Central memory CD8-positive, alpha-beta T cell (primary cell): ENCODE measurements around the gene DYNC1LI1.

Experiments used
- ATAC-seq: fragments of 150-1000 bp; cut with Tn5 transposase; replicated peaks from 2 replicates; pipeline ENCODE4 v1.10.0; 2022; ENCODE audit warnings: mild to moderate bottlenecking, moderate FRiP score, moderate number of reproducible peaks; ENCODE audit not compliant: poor library complexity, severe bottlenecking; ENCODE audit errors: extremely low read depth
- DNase-seq, 2 donors: peaks; one replicate each; pipeline ENCODE4 v3.0.0; 2021; ENCODE audit warnings: low spot score in 2 of 2
- H3K27ac Mint-ChIP-seq: one replicate; pipeline ENCODE4 v1.8.0; 2022; ENCODE audit warnings: low read depth, mild to moderate bottlenecking, moderate library complexity, mixed read lengths
- H3K27me3 Mint-ChIP-seq: one replicate; pipeline ENCODE4 v1.8.0; 2022; ENCODE audit warnings: mixed read lengths
- H3K36me3 Mint-ChIP-seq: one replicate; pipeline ENCODE4 v1.8.0; 2022; ENCODE audit warnings: mild to moderate bottlenecking, moderate library complexity, mixed read lengths; ENCODE audit not compliant: insufficient read depth
- H3K4me1 Mint-ChIP-seq: one replicate; pipeline ENCODE4 v1.8.0; 2022; ENCODE audit warnings: mixed read lengths
- H3K4me3 Mint-ChIP-seq: one replicate; pipeline ENCODE4 v1.8.0; 2022; ENCODE audit warnings: mild to moderate bottlenecking, moderate library complexity, mixed read lengths
- H3K9me3 Mint-ChIP-seq: one replicate; pipeline ENCODE4 v1.8.0; 2022; ENCODE audit warnings: mixed read lengths

DYNC1LI1 gene

DNA sequence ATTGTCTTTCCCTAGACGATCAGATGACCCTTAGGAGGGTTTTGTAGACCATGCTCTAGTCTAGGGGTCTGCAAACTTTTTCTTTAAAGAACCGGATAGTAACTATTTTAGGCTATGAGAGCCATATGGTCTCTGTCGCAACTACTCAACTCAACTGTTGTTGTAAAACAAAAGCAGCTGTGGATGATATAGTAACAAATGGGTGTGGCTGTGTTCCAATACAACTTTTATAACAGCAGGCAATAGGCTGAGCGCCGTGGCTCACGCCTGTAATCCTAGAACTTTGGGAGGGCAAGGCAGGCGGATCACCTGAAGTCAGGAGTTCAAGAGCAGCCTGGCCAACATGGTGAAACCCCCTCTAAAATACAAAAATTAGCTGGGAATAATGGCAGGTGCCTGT lies 61.9 kb downstream of the DYNC1LI1 start:
- no peaks in the 10 kb centered on the region for H3K9me3 Mint-ChIP-seq
- H3K36me3 Mint-ChIP-seq, result no peaks in the 10 kb centered on the region
- H3K4me3 Mint-ChIP-seq, result no peak overlapping the region
- ATAC-seq (no peak), DNase-seq (no peak)
- H3K4me1 Mint-ChIP-seq, result no peaks in the 10 kb centered on the region
- no peak overlapping the region for H3K27ac Mint-ChIP-seq
- no peaks in the 10 kb centered on the region for H3K27me3 Mint-ChIP-seq

- Mint-ChIP-seq H3K27ac (no peak overlapping the region), H3K27me3 (no peaks in the 10 kb centered on the region), H3K9me3 (no peaks in the 10 kb centered on the region), H3K4me1 (peaks cover 14% of the 10 kb centered on the region), H3K4me3 (no peak overlapping the region), H3K36me3 (peaks cover 7% of the 10 kb centered on the region)
- DNase-seq (no peak), ATAC-seq (no peak)
Observed at GRCh38 chr3:32506466-32506865, 64.2 kb downstream of the DYNC1LI1 start.

DNA sequence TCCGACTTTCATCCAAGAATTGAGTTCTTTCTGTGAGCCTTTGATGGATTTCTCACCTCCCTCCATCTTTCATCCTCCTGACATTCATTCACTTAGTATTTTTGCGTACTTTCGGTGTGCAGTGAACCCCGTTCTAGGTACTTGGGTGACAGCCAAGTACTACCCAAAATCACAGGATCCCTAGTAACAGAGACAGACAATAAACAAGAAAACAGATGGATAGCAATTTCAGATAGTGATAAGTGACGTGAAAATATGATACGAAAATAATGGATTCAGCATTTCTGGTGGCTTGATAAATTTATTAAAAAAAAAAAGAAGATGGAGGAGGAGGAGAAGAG lies 67.7 kb downstream of the DYNC1LI1 start:
- peaks cover 17% of the 10 kb centered on the region for H3K36me3 Mint-ChIP-seq

DNA sequence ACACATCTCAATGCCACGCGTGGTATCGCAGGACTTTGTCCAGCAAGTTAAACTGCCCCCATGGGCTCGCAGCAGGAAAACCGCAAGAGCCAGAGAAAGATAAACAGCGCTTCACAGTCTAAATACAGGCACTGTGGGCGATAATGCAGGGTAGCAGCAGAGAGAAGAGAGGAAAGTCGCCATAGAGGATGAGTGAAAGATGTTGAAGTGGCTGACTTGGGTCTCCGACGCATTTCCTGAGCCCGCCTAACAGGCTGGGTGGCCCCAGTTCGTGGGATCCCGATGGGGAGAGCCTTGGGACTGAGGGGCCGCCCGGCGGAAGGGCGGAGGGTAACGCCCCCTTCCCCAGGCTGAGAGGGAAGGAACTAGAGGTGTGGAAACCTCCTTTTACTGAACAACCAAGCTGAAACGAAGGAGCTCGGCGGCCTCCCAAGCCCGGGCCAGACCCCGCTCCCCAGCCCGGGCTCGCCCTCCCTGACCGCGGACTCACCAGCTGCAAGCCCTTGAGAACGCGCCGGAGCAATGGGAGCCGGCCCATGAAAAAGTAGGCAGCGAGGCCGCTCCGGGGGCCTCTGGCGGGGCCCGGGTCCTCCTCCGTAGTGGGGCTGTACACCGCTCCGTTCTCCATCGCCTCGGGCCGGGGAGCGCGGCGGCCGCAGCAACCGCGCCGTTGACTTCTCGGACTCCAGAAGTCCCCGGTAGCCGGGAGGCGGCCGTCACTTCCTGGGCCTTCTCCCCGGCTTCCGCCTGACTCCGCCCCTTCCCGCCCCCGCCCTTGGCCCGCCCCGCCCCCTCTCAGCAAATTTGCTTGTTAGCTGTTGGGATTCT lies 68.3 kb downstream of the DYNC1LI1 start, which contains the start of gene CMTM6:
Gene CMTM6, minus strand, starts transcription at position 735 of the 828 bp plus-strand sequence. Its CDS starts 107 bp downstream, at position 628.
- Mint-ChIP-seq H3K27me3 (no peaks in the 10 kb centered on the region), H3K4me3 (peak within 1 kb of the TSS; percentile 97), H3K36me3 (peaks cover 20% of the 10 kb centered on the region), H3K4me1 (peaks cover 35% of the 10 kb centered on the region), H3K27ac (peak within 1 kb of the TSS; percentile 95), H3K9me3 (no peaks in the 10 kb centered on the region)
- peak; percentile 48 to 54 for DNase-seq
- peak; percentile 79 for ATAC-seq

More for the DNA sequence above, 67.7 kb downstream of the DYNC1LI1 start:
- Mint-ChIP-seq H3K4me3 (peak overlapping the region; percentile 97), H3K27me3 (no peaks in the 10 kb centered on the region), H3K9me3 (no peaks in the 10 kb centered on the region), H3K4me1 (peaks cover 35% of the 10 kb centered on the region), H3K27ac (peak overlapping the region; percentile 95)
- ATAC-seq (peak; percentile 11), DNase-seq (no peak)

DNA sequence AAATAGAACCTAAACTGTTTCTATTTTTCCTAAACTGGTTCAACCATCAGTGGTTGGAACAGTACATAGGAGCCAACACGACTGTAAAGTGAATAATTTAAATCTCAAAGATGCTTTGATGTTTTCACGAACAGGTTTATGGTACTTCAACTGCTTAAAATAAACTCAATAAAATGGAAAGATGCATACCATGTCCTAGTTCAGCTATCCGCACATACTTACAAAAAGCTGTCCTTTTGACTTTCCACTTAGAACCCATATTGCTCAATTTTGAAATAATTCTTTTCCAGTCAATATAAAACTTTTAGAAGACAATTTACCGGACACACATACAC lies 68.9 kb downstream of the DYNC1LI1 start:
- Mint-ChIP-seq H3K9me3 (no peaks in the 10 kb centered on the region), H3K27ac (peak overlapping the region; percentile 95), H3K4me1 (peaks cover 37% of the 10 kb centered on the region), H3K4me3 (peak overlapping the region; percentile 97), H3K36me3 (peaks cover 20% of the 10 kb centered on the region), H3K27me3 (no peaks in the 10 kb centered on the region)
- DNase-seq (no peak), ATAC-seq (no peak)

- H3K4me1 Mint-ChIP-seq, result peaks cover 42% of the 10 kb centered on the region
Observed at GRCh38 chr3:32500880-32501782, 69.5 kb downstream of the DYNC1LI1 start.

DNA sequence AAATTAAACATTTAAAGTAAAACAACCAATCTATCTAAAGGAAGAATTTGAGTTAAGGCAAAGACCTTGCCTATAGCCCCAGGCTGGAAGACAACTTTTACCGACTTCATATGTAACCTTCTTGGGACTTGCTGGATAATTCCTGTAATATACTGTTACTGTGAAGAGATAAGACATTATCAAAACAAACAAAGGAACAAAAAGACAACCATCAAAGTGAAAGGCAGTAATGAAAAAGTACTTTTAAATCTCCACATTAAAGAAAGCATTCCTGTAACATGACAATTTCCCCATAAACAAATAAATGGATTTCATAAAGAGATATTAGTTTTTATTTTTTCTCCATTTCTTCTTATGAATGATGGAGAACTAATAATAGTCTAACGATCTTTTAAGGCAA lies 70.4 kb downstream of the DYNC1LI1 start:
- Mint-ChIP-seq H3K9me3 (no peaks in the 10 kb centered on the region), H3K27me3 (no peaks in the 10 kb centered on the region), H3K4me3 (no peak overlapping the region), H3K36me3 (peaks cover 23% of the 10 kb centered on the region), H3K4me1 (peaks cover 42% of the 10 kb centered on the region), H3K27ac (no peak overlapping the region)
- DNase-seq, result no peak
- ATAC-seq, result no peak

More at GRCh38 chr3:32500880-32501782, 69.5 kb downstream of the DYNC1LI1 start:
- Mint-ChIP-seq H3K4me3 (peak overlapping the region; percentile 97), H3K9me3 (no peaks in the 10 kb centered on the region), H3K27ac (peak overlapping the region; percentile 95), H3K36me3 (peaks cover 23% of the 10 kb centered on the region), H3K27me3 (no peaks in the 10 kb centered on the region)
- DNase-seq (no peak), ATAC-seq (no peak)

DNA sequence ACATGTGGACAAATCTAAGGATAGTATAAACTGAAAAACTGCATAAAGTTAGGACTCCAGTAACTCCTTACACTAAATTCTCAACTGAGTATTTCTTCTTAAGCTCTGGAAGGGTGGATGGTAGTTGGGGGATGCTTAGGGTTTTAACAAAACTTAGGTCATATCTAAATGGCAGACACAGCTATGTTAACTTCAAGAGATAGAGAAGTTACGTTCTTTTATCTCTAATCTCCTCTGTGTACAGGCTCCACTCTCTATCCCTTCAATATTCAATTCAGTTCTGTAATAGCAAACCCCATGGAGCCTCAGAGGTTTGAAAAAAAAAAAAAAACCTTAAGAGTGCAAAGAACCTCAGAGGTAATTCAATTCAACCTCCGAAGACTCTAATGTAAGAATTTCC lies 71.1 kb downstream of the DYNC1LI1 start:
- no peak for DNase-seq
- Mint-ChIP-seq H3K4me3 (no peak overlapping the region), H3K9me3 (no peaks in the 10 kb centered on the region), H3K27ac (no peak overlapping the region), H3K4me1 (peaks cover 42% of the 10 kb centered on the region), H3K36me3 (peaks cover 23% of the 10 kb centered on the region), H3K27me3 (no peaks in the 10 kb centered on the region)
- ATAC-seq, result no peak

- no peaks in the 10 kb centered on the region for H3K9me3 Mint-ChIP-seq
- no peak overlapping the region for H3K4me3 Mint-ChIP-seq
- peaks cover 42% of the 10 kb centered on the region for H3K4me1 Mint-ChIP-seq
Observed at GRCh38 chr3:32498992-32499391, 71.7 kb downstream of the DYNC1LI1 start.

DNA sequence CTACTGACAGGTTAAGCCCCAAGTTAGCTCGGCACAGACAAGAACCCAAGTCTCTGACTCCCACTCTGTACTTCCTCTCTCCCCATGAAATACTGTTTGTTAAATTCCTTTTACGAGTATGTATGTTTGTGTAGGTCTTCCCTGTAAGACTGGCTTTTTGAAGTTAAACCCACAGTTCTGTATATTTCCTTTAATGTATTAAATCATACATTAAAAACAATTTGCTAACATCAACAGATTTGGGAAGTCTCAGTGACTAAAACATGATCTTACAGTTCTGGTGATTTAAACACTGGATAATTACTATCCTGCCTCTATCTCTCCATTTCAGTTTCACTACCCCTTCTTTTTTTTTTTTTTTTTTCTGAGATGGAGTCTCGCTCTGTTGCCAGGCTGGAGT lies 72.4 kb downstream of the DYNC1LI1 start:
- H3K27ac Mint-ChIP-seq, result no peak overlapping the region
- peaks cover 41% of the 10 kb centered on the region for H3K4me1 Mint-ChIP-seq
- no peak overlapping the region for H3K4me3 Mint-ChIP-seq

More at GRCh38 chr3:32498992-32499391, 71.7 kb downstream of the DYNC1LI1 start:
- DNase-seq (no peak), ATAC-seq (no peak)
- peaks cover 23% of the 10 kb centered on the region for H3K36me3 Mint-ChIP-seq
- no peaks in the 10 kb centered on the region for H3K27me3 Mint-ChIP-seq
- no peak overlapping the region for H3K27ac Mint-ChIP-seq

DNA sequence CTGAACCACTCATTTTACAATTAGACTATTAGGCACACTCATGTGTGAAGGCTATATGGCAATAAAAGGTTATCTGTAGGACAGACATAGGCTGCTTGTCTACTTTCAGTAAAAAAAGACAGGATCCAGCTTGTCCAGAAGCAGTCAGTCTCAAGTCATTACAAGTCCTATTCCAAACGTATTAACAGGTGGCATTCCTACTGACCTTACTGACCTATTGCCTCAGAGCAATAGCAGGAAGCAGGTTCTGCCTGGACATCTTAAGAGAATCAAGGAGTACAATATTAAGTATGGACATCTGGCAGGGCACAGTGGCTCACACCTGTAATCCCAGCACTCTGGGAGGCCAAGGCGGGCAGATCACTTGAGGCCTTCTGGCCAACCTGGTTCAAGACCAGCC lies 75.0 kb downstream of the DYNC1LI1 start:
- DNase-seq (no peak), ATAC-seq (no peak)
- Mint-ChIP-seq H3K4me1 (peaks cover 21% of the 10 kb centered on the region), H3K9me3 (no peaks in the 10 kb centered on the region), H3K36me3 (peaks cover 18% of the 10 kb centered on the region), H3K27ac (no peak overlapping the region), H3K4me3 (no peak overlapping the region), H3K27me3 (no peaks in the 10 kb centered on the region)

More for the DNA sequence above, 72.4 kb downstream of the DYNC1LI1 start:
- ATAC-seq, result no peak
- H3K36me3 Mint-ChIP-seq, result peaks cover 23% of the 10 kb centered on the region
- no peak for DNase-seq
- no peaks in the 10 kb centered on the region for H3K9me3 Mint-ChIP-seq
- no peaks in the 10 kb centered on the region for H3K27me3 Mint-ChIP-seq

GRCh38 chr3:32495085-32495484 lies 75.6 kb downstream of the DYNC1LI1 start:
- Mint-ChIP-seq H3K4me3 (no peak overlapping the region), H3K36me3 (peaks cover 17% of the 10 kb centered on the region), H3K9me3 (no peaks in the 10 kb centered on the region), H3K27me3 (no peaks in the 10 kb centered on the region), H3K4me1 (peaks cover 21% of the 10 kb centered on the region), H3K27ac (no peak overlapping the region)
- ATAC-seq (no peak), DNase-seq (no peak)
